HEK293 (cell line): ENCODE measurements around the gene BHLHE41.

Experiments used
- BCL11B ChIP-seq: fragments of 450-650 bp; formaldehyde crosslinking; IDR thresholded peaks from 2 replicates; pipeline ENCODE4 v1.5.1; 2016; ENCODE audit warnings: low read depth, missing biosample characterization, missing genetic modification characterization
- KLF7 ChIP-seq: fragments of 450-650 bp; formaldehyde crosslinking; IDR thresholded peaks from 2 replicates; pipeline ENCODE4 v1.5.1; 2016; ENCODE audit warnings: missing biosample characterization, missing genetic modification characterization, borderline replicate concordance
- OSR2 ChIP-seq: fragments of 450-650 bp; formaldehyde crosslinking; IDR thresholded peaks from 2 replicates; pipeline ENCODE4 v1.5.1; 2016; ENCODE audit warnings: missing biosample characterization, missing genetic modification characterization
- PRDM6 ChIP-seq: fragments of 450-650 bp; formaldehyde crosslinking; IDR thresholded peaks from 2 replicates; pipeline ENCODE4 v1.5.1; 2017; ENCODE audit warnings: missing biosample characterization, missing genetic modification characterization
- TRIM28 ChIP-seq: IDR thresholded peaks from 2 replicates; pipeline ENCODE4 v1.6.1; 2011; ENCODE audit warnings: low read length, control low read depth, borderline replicate concordance
- ZBTB7A ChIP-seq: fragments of 450-650 bp; formaldehyde crosslinking; IDR thresholded peaks from 2 replicates; pipeline ENCODE4 v1.5.1; 2016; ENCODE audit warnings: low read depth, missing biosample characterization, missing genetic modification characterization
- ZBTB8A ChIP-seq: fragments of 450-650 bp; formaldehyde crosslinking; IDR thresholded peaks from 2 replicates; pipeline ENCODE4 v1.5.1; 2016; ENCODE audit warnings: missing biosample characterization, missing genetic modification characterization
- ZFP37 ChIP-seq: fragments of 450-650 bp; formaldehyde crosslinking; IDR thresholded peaks from 2 replicates; pipeline ENCODE4 v1.5.1; 2016; ENCODE audit warnings: missing biosample characterization, missing genetic modification characterization
- ZNF148 ChIP-seq: fragments of 450-650 bp; formaldehyde crosslinking; IDR thresholded peaks from 2 replicates; pipeline ENCODE4 v1.5.0; 2017; ENCODE audit warnings: missing biosample characterization, missing genetic modification characterization, borderline replicate concordance
- ZNF214 ChIP-seq: fragments of 450-650 bp; formaldehyde crosslinking; IDR thresholded peaks from 2 replicates; pipeline ENCODE4 v1.5.1; 2017; ENCODE audit warnings: missing biosample characterization, mild to moderate bottlenecking, missing genetic modification characterization, borderline replicate concordance
- ZNF341 ChIP-seq: fragments of 450-650 bp; formaldehyde crosslinking; IDR thresholded peaks from 2 replicates; pipeline ENCODE4; 2016; ENCODE audit warnings: low read depth, missing biosample characterization, missing genetic modification characterization
- ZNF701 ChIP-seq: fragments of 450-650 bp; formaldehyde crosslinking; IDR thresholded peaks from 2 replicates; pipeline ENCODE4 v1.5.1; 2016; ENCODE audit warnings: missing biosample characterization, missing genetic modification characterization
- ZNF704 ChIP-seq: fragments of 450-650 bp; formaldehyde crosslinking; IDR thresholded peaks from 2 replicates; pipeline ENCODE4 v1.5.1; 2016; ENCODE audit warnings: missing biosample characterization, missing genetic modification characterization
- ZNF747 ChIP-seq: fragments of 450-650 bp; formaldehyde crosslinking; IDR thresholded peaks from 2 replicates; pipeline ENCODE4 v1.5.1; 2016; ENCODE audit warnings: missing biosample characterization, missing genetic modification characterization
- ZNF843 ChIP-seq: fragments of 450-650 bp; formaldehyde crosslinking; IDR thresholded peaks from 2 replicates; pipeline ENCODE4 v1.5.1; 2016; ENCODE audit warnings: missing biosample characterization, missing genetic modification characterization
- ZXDB ChIP-seq: fragments of 450-650 bp; formaldehyde crosslinking; IDR thresholded peaks from 2 replicates; pipeline ENCODE4 v1.5.1; 2016; ENCODE audit warnings: missing biosample characterization, missing genetic modification characterization
- TF ChIP-seq, protein P1 (sequence below): fragments of 450-650 bp; formaldehyde crosslinking; IDR thresholded peaks from 2 replicates; pipeline ENCODE4 v1.5.1; 2017; ENCODE audit warnings: missing biosample characterization, mild to moderate bottlenecking, missing genetic modification characterization, moderate library complexity
- TF ChIP-seq, protein P2 (sequence below): fragments of 450-650 bp; formaldehyde crosslinking; IDR thresholded peaks from 2 replicates; pipeline ENCODE4 v1.5.1; 2017; ENCODE audit warnings: missing biosample characterization, missing genetic modification characterization

The BHLHE41 gene

DNA sequence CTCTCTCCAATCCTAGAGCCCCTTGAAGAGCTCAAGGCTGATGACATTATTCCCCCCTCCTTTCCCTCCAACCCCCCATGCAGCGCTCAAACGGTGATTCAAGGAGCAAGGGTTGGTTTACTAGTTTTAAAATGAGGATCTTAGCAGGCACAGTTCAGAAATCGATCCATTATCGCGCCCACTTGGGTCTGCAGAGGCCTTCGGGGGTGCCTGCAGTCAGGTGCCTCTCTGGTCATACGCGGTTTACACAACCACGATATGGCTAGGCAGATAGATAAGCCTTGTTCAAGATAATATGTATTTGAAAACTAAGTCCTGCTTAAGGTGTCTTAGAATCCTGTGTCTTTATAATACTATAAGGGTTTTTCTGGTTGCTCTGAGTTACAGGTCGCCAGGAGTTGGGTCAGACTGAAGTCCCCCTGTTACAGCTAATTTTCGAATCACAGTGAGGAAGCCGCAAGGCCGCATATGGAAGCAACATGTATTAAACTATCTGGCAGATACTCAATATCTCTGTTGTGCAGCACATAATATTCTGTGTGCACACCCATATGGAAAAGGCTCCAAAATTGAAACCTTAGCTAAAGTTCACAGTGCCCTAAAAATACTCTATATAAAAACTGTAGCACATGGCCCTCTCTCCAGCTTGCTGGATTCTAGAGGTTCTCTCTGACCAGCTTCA, 10.0 kb downstream of the BHLHE41 start (continued):
- TF ChIP-seq PRDM6 (tag by site-specific recombination) (no peak), KLF7 (no peak), ZNF843 (no peak), ZNF701 (no peak), ZBTB7A (tag by site-specific recombination) (no peak), ZNF148 (tag by site-specific recombination) (no peak), TRIM28 (peak; percentile 46; the same call in 1 of the 2 replicates), ZXDB (tag by site-specific recombination) (peak; percentile 1; the same call in 1 of the 2 replicates), OSR2 (tag by site-specific recombination) (no peak), ZNF214 (tag by site-specific recombination) (no peak), ZNF747 (tag by site-specific recombination) (no peak), BCL11B (tag by site-specific recombination) (no peak), ZNF704 (no peak), ZBTB8A (tag by site-specific recombination) (no peak), ZFP37 (tag by site-specific recombination) (no peak), ZNF341 (tag by site-specific recombination) (no peak)
- TF ChIP-seq, protein P1, sequence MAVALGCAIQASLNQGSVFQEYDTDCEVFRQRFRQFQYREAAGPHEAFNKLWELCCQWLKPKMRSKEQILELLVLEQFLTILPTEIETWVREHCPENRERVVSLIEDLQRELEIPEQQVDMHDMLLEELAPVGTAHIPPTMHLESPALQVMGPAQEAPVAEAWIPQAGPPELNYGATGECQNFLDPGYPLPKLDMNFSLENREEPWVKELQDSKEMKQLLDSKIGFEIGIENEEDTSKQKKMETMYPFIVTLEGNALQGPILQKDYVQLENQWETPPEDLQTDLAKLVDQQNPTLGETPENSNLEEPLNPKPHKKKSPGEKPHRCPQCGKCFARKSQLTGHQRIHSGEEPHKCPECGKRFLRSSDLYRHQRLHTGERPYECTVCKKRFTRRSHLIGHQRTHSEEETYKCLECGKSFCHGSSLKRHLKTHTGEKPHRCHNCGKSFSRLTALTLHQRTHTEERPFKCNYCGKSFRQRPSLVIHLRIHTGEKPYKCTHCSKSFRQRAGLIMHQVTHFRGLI = no peak
- TF ChIP-seq, protein P2, sequence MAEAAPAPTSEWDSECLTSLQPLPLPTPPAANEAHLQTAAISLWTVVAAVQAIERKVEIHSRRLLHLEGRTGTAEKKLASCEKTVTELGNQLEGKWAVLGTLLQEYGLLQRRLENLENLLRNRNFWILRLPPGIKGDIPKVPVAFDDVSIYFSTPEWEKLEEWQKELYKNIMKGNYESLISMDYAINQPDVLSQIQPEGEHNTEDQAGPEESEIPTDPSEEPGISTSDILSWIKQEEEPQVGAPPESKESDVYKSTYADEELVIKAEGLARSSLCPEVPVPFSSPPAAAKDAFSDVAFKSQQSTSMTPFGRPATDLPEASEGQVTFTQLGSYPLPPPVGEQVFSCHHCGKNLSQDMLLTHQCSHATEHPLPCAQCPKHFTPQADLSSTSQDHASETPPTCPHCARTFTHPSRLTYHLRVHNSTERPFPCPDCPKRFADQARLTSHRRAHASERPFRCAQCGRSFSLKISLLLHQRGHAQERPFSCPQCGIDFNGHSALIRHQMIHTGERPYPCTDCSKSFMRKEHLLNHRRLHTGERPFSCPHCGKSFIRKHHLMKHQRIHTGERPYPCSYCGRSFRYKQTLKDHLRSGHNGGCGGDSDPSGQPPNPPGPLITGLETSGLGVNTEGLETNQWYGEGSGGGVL (tag by site-specific recombination) = peak; percentile 93
